Kidney (tissue), 14 donors: ENCODE data around the gene KCTD5. TPM values are rescaled to one million over a fixed set of nuclear protein-coding genes. Genes with fewer than 3 reads are reported as not detected.

ENCODE experiments used
- DNase-seq, 5 donors: peaks; one replicate each; pipeline ENCODE4 v3.0.0-alpha.2; 2013 to 2020
- FAIRE-seq: peaks from 2 replicates; lab custom pipeline; 2012; peaks lifted over from hg19 to GRCh38; lab: Jason Lieb, UNC
- H3K27ac ChIP-seq, 2 donors: one replicate each; pipeline ENCODE4 v1.7.0; 2013; ENCODE audit warnings: low read depth in 2 of 2, low read length in 2 of 2, inconsistent platforms in 1 of 2
- H3K27me3 ChIP-seq: one replicate; pipeline ENCODE4 v1.7.1; 2013; ENCODE audit warnings: low read length, inconsistent platforms; ENCODE audit not compliant: control insufficient read depth, insufficient read depth
- H3K36me3 ChIP-seq, 3 donors: one replicate each; pipeline versions ENCODE4 v1.7.0 to v1.7.1; 2013; ENCODE audit warnings: low read length in 3 of 3, control low read depth in 1 of 3, inconsistent platforms in 1 of 3; ENCODE audit not compliant: insufficient read depth in 3 of 3, control insufficient read depth in 2 of 3
- H3K4me1 ChIP-seq, 3 donors: one replicate each; pipeline versions ENCODE4 v1.7.0 to v1.7.1; 2013; ENCODE audit warnings: low read length in 3 of 3, inconsistent platforms in 1 of 3, low read depth in 1 of 3; ENCODE audit not compliant: control insufficient read depth in 2 of 3, insufficient read depth in 2 of 3
- H3K4me3 ChIP-seq, 3 donors: one replicate each; pipeline versions ENCODE4 v1.7.0 to v1.8.1; 2013; ENCODE audit warnings: low read length in 3 of 3, control low read depth in 1 of 3, inconsistent platforms in 1 of 3
- H3K9ac ChIP-seq, 3 donors: one replicate each; pipeline versions ENCODE4 v1.7.0 to v1.7.1; 2013; ENCODE audit warnings: low read length in 3 of 3, control low read depth in 1 of 3, inconsistent platforms in 1 of 3
- H3K9me3 ChIP-seq, 3 donors: one replicate each; pipeline versions ENCODE4 v1.7.0 to v1.7.1; 2013; ENCODE audit warnings: low read length in 3 of 3, control low read depth in 1 of 3, inconsistent platforms in 1 of 3; ENCODE audit not compliant: control insufficient read depth in 2 of 3, insufficient read depth in 1 of 3
- CTCF ChIP-seq: IDR thresholded peaks from 3 replicates; pipeline ENCODE4 v1.5.1; 2012; ENCODE audit warnings: mild to moderate bottlenecking, moderate library complexity, borderline replicate concordance; ENCODE audit not compliant: insufficient read depth; ENCODE audit errors: extremely low read depth
- intact Hi-C: fragments of 100-400 bp; cut with DNase I; formaldehyde crosslinking; loops from one replicate; pipeline ENCODE4 v1.11.1; 2022
- polyA plus RNA-seq: library from polyadenylated mRNA; stranded (reverse); fragments of 350-450 nt; fragmentation: Illumina TruSeq; extraction: RNeasy Lipid Tissue Mini Kit (QIAGEN cat#74804); gene quantifications from one replicate; pipeline ENCODE4 v1.2.3, GENCODE V29; 2014; ENCODE audit warnings: low read depth, low replicate concordance; ENCODE audit not compliant: insufficient read depth
- total RNA-seq: library from RNA; stranded (reverse); fragmentation: NEBNext Ultra II Directional; extraction: Animal tissue kit (Norgen Biotek cat#: 25700); gene quantifications from one replicate; pipeline ENCODE4 v1.2.1, GENCODE V29; 2021
- donor health status: control.
- donor health status: control.
- donor health status: control.
- donor health status: control.
- donor health status: control.
- donor health status: DM: yes; HTN: yes; CAD: no.
- donor health status: Normal renal cell carcinoma (clear cell type).

The KCTD5 gene
- total and polyA plus RNA-seq, 2 donors from 2014 or later: 12.8 to 19.9 TPM

GRCh38 chr16:2745116-2745890, 63.0 kb downstream of the KCTD5 start:
- H3K27ac ChIP-seq: no peak overlapping the region
- DNase-seq (peak in 1 of 5 donors; percentile 45), FAIRE-seq (no peak)
- H3K4me3 ChIP-seq: no peak overlapping the region
- H3K27me3 ChIP-seq: no peaks in the 10 kb centered on the region
- H3K9me3 ChIP-seq: no peaks in the 10 kb centered on the region
- intact Hi-C loops: no loop called here
- no peaks in the 10 kb centered on the region for H3K36me3 ChIP-seq
- no peak overlapping the region for H3K9ac ChIP-seq
- H3K4me1 ChIP-seq: no peaks in the 10 kb centered on the region
- no peak for TF ChIP-seq CTCF

- TF ChIP-seq CTCF: no peak
- FAIRE-seq (no peak), DNase-seq (peak in 1 of 5 donors; percentile 57)
- no peak overlapping the region for H3K9ac ChIP-seq
- H3K27me3 ChIP-seq: no peaks in the 10 kb centered on the region
- H3K36me3 ChIP-seq: no peaks in the 10 kb centered on the region
- H3K27ac ChIP-seq: no peak overlapping the region
- intact Hi-C loops: no loop called here
- no peaks in the 10 kb centered on the region for H3K4me1 ChIP-seq
- no peaks in the 10 kb centered on the region for H3K9me3 ChIP-seq
- H3K4me3 ChIP-seq: no peak overlapping the region
Measured at GRCh38 chr16:2745961-2746360, 63.6 kb downstream of the KCTD5 start.

GRCh38 chr16:2748757-2749455, 66.6 kb downstream of the KCTD5 start:
- H3K9me3 ChIP-seq: peaks cover 0 to 5% (median 0%) of the 10 kb centered on the region in 3 donors
- no peak for TF ChIP-seq CTCF
- peaks cover 0 to 3% (median 0%) of the 10 kb centered on the region in 3 donors for H3K4me1 ChIP-seq
- H3K27me3 ChIP-seq: no peaks in the 10 kb centered on the region
- intact Hi-C loops: no loop called here
- H3K36me3 ChIP-seq: no peaks in the 10 kb centered on the region
- H3K9ac ChIP-seq: no peak overlapping the region
- DNase-seq (peak in 1 of 5 donors; percentile 37), FAIRE-seq (no peak)
- H3K4me3 ChIP-seq: no peak overlapping the region
- H3K27ac ChIP-seq: no peak overlapping the region
